ENCODE data around the gene ELF2. TPM values are rescaled to one million over a fixed set of nuclear protein-coding genes. Genes with fewer than 3 reads are reported as not detected.

The ELF2 gene
- total RNA-seq (10 to 100 TPM; 41.7 to 66.8 (median 53.0) TPM), polyA plus RNA-seq (10 to 100 TPM; 28.8 to 39.4 TPM)
- long read RNA-seq, donor 1, partial matches to known transcripts, result 3 of 21 reads
- long read RNA-seq, donor 1, other reads (novel, unspliced or antisense), result 12 of 21 reads
- long read RNA-seq, donor 2, full-length matches to known transcripts, result 16 of 16 reads
- long read RNA-seq, donor 2, partial matches to known transcripts, result 0 of 16 reads
- long read RNA-seq, donor 2, other reads (novel, unspliced or antisense), result 0 of 16 reads
- long read RNA-seq, donor 3, transcript ELF2-207 (7 exons, 1,965 nt), result minor isoform, 5 of 24 reads
- long read RNA-seq, donor 3, transcript ELF2-201 (7 exons, 3,036 nt), result major isoform, 6 of 24 reads
- long read RNA-seq, donor 3, partial matches to known transcripts, result 0 of 24 reads
- long read RNA-seq, donor 3, other reads (novel, unspliced or antisense), result 13 of 24 reads

- Histone ChIP-seq H3K27me3 (no peaks in the 10 kb centered on the region), H3K36me3 (no peaks in the 10 kb centered on the region), H3K27ac (peak within 1 kb of the TSS; percentile 99 to 100), H3K9me3 (no peaks in the 10 kb centered on the region), H3K4me3 (peak within 1 kb of the TSS; percentile 82), H3K4me1 (ENCODE audit: insufficient read depth) (peaks cover under 1% of the 10 kb centered on the region)
- TF ChIP-seq POLR2A (IDR thresholded peaks at IDR 0.05) (no peak), EP300 (IDR thresholded peaks at IDR 0.05) (peak; percentile 33)
- peak; percentile 92 to 96 (median 92) for DNase-seq
- 0 to 2% (median 0%) methylated on average over 25 to 83 of the region's 83 CpGs for WGBS, 3 donors
- intact Hi-C loops (cut with DNase I), result loop anchor here in 2 of 4 donors (5.0 to 10.0 kb wide), 4 partner anchors 95 to 275 kb away; partner anchors contain the start of genes NAA15 (in 1 of the 2), NDUFC1 (in 1 of the 2) and RAB33B (in 1 of the 2)
Measured at GRCh38 chr4:139177049-139177868, at the start of gene ELF2. ELF2 (minus strand) TSS chr4:139177218; CDS start chr4:139137701, 39,517 bp downstream.

GRCh38 chr4:139223682-139224317, 46.8 kb upstream of the ELF2 start:
- H3K27me3 ChIP-seq, result no peaks in the 10 kb centered on the region
- H3K36me3 ChIP-seq, result no peaks in the 10 kb centered on the region
- H3K4me3 ChIP-seq, result no peak overlapping the region
- intact Hi-C loops (cut with DNase I), result loop anchor here in 1 of 4 donors (10.0 kb wide), 1 partner anchor 61 kb away; the partner anchor contains the start of gene MGARP
- no peak for TF ChIP-seq EP300 (IDR thresholded peaks at IDR 0.05)
- TF ChIP-seq CTCF (IDR thresholded peaks at IDR 0.05), result no peak
- no peak for TF ChIP-seq POLR2A (IDR thresholded peaks at IDR 0.05)
- 86 to 97% (median 96%) methylated on average over 2 of the region's 2 CpGs for WGBS, 3 donors
- no peak overlapping the region for H3K27ac ChIP-seq
- no peak for DNase-seq
- H3K9me3 ChIP-seq, result no peaks in the 10 kb centered on the region
- H3K4me1 ChIP-seq (ENCODE audit: insufficient read depth), result no peaks in the 10 kb centered on the region

GRCh38 chr4:139222215-139222614, 45.2 kb upstream of the ELF2 start:
- intact Hi-C loops (cut with DNase I), result loop anchor here in 1 of 4 donors (10.0 kb wide), 1 partner anchor 63 kb away; the partner anchor contains the start of gene MGARP
- no peaks in the 10 kb centered on the region for H3K27me3 ChIP-seq
- H3K36me3 ChIP-seq, result no peaks in the 10 kb centered on the region
- H3K4me1 ChIP-seq (ENCODE audit: insufficient read depth), result no peaks in the 10 kb centered on the region
- TF ChIP-seq CTCF (IDR thresholded peaks at IDR 0.05) (no peak), EP300 (IDR thresholded peaks at IDR 0.05) (no peak), POLR2A (IDR thresholded peaks at IDR 0.05) (no peak)
- 91 to 93% (median 93%) methylated on average over 5 of the region's 5 CpGs for WGBS, 3 donors
- no peak overlapping the region for H3K4me3 ChIP-seq
- H3K9me3 ChIP-seq, result no peaks in the 10 kb centered on the region
- H3K27ac ChIP-seq, result no peak overlapping the region
- DNase-seq, result no peak

GRCh38 chr4:139221687-139222086, 44.7 kb upstream of the ELF2 start:
- 74 to 85% (median 79%) methylated on average over 5 of the region's 5 CpGs for WGBS, 3 donors
- H3K27ac ChIP-seq, result no peak overlapping the region

More at GRCh38 chr4:139221687-139222086, 44.7 kb upstream of the ELF2 start:
- H3K4me1 ChIP-seq (ENCODE audit: insufficient read depth), result no peaks in the 10 kb centered on the region
- no peaks in the 10 kb centered on the region for H3K36me3 ChIP-seq
- no peaks in the 10 kb centered on the region for H3K9me3 ChIP-seq
- intact Hi-C loops (cut with DNase I), result loop anchor here in 1 of 4 donors (10.0 kb wide), 1 partner anchor 63 kb away; the partner anchor contains the start of gene MGARP
- no peaks in the 10 kb centered on the region for H3K27me3 ChIP-seq
- H3K4me3 ChIP-seq, result no peak overlapping the region
- DNase-seq, result no peak
- TF ChIP-seq CTCF (IDR thresholded peaks at IDR 0.05) (no peak), POLR2A (IDR thresholded peaks at IDR 0.05) (no peak), EP300 (IDR thresholded peaks at IDR 0.05) (no peak)
